Measurements from ENCODE around the gene HIC2. TPM values are rescaled to one million over a fixed set of nuclear protein-coding genes. Genes with fewer than 3 reads are reported as not detected.

HIC2 gene
- total and polyA plus RNA-seq, 9 of the 15 experiments (the other 6 are each of a cell fraction or from before 2014, with no cell fraction given) = 1.7 to 117 (median 35.5) TPM

- TF ChIP-seq ZNF655 (CRISPR knock-in tag; IDR thresholded peaks at IDR 0.05) (no peak), ATF4 (CRISPR knock-in tag; IDR thresholded peaks at IDR 0.05) (no peak), SOX6 (IDR thresholded peaks at IDR 0.05) (no peak), STAT5A (IDR thresholded peaks at IDR 0.05; ENCODE audit: borderline replicate concordance, low read length) (no peak; the same call in 1 of the 2 replicates), KLF16 (IDR thresholded peaks at IDR 0.05) (no peak), HMBOX1 (IDR thresholded peaks at IDR 0.05) (no peak), HCFC1 (IDR thresholded peaks at IDR 0.05; ENCODE audit: low read depth, low read length) (no peak; the same call in 1 of the 2 replicates), E2F8 (IDR thresholded peaks at IDR 0.05; ENCODE audit: low read depth, partially characterized antibody) (no peak), BMI1 (IDR thresholded peaks at IDR 0.05; ENCODE audit: low read length) (no peak), SLC30A9 (CRISPR knock-in tag; IDR thresholded peaks at IDR 0.05) (no peak), MYC (IDR thresholded peaks at IDR 0.05; ENCODE audit: low read depth, low read length) (0 out of 2 replicates have a peak, but pooled peaks have one; percentile 15), MYC (CRISPR knock-in tag; IDR thresholded peaks at IDR 0.05; ENCODE audit: borderline replicate concordance, low read depth) (no peak), NFXL1 (CRISPR knock-in tag; IDR thresholded peaks at IDR 0.05) (no peak), ZNF121 (CRISPR knock-in tag; conservative IDR thresholded peaks at IDR 0.05) (no peak), SRF (CRISPR knock-in tag; IDR thresholded peaks at IDR 0.05) (no peak), ZNF696 (CRISPR knock-in tag; conservative IDR thresholded peaks at IDR 0.05) (no peak), ZNF239 (CRISPR knock-in tag; IDR thresholded peaks at IDR 0.05) (no peak), COPS2 (conservative IDR thresholded peaks at IDR 0.05) (no peak), HNRNPL (IDR thresholded peaks at IDR 0.05; ENCODE audit: low read depth, low read length) (no peak), NFYB (IDR thresholded peaks at IDR 0.05; ENCODE audit: extremely low read depth, insufficient read length) (no peak), PTRF (tag; IDR thresholded peaks at IDR 0.05) (no peak), TGIF2 (CRISPR knock-in tag; IDR thresholded peaks at IDR 0.05) (no peak), KLF10 (CRISPR knock-in tag; IDR thresholded peaks at IDR 0.05) (no peak), EP400 (IDR thresholded peaks at IDR 0.05) (no peak), FOXJ3 (CRISPR knock-in tag; IDR thresholded peaks at IDR 0.05) (no peak)
Observed at GRCh38 chr22:21447694-21448402, 30.7 kb downstream of the HIC2 start (continued).

Data from K562 (cell line).